Activated T-helper 17 cell treated with anti-CD3 and anti-CD28 coated beads, Interleukin-2, amount 50 U/mL, for 72 hours (primary cell): ENCODE results near the gene ARHGAP28. TPM values are rescaled to one million over a fixed set of nuclear protein-coding genes. Genes with fewer than 3 reads are reported as not detected.
A peak's percentile ranks its signal among the peaks of the same experiment; 100 is the strongest.

Experiments used
- ATAC-seq: fragments of 150-1000 bp; cut with Tn5 transposase; replicated peaks from 2 replicates; pipeline ENCODE4 v1.10.0; 2021; ENCODE audit warnings: mild to moderate bottlenecking, moderate library complexity
- H3K27ac Mint-ChIP-seq: one replicate; pipeline ENCODE4 v1.8.0; 2022; ENCODE audit warnings: mixed read lengths
- H3K27me3 Mint-ChIP-seq: one replicate; pipeline ENCODE4 v1.8.0; 2022; ENCODE audit warnings: mixed read lengths
- H3K36me3 Mint-ChIP-seq: one replicate; pipeline ENCODE4 v1.8.0; 2022; ENCODE audit warnings: low read depth, mild to moderate bottlenecking, mixed read lengths
- H3K4me1 Mint-ChIP-seq: one replicate; pipeline ENCODE4 v1.8.0; 2022; ENCODE audit warnings: mixed read lengths
- H3K4me3 Mint-ChIP-seq: one replicate; pipeline ENCODE4 v1.8.0; 2022; ENCODE audit warnings: mild to moderate bottlenecking, mixed read lengths
- H3K9me3 Mint-ChIP-seq: one replicate; pipeline ENCODE4 v1.8.0; 2022; ENCODE audit warnings: mixed read lengths
- total RNA-seq, 2 donors: library from RNA; stranded (reverse); gene quantifications; one replicate each; pipeline ENCODE4 v1.2.3, GENCODE V29; 2022

The ARHGAP28 gene
- total RNA-seq, 2 donors from 2014 or later, result not detected

DNA sequence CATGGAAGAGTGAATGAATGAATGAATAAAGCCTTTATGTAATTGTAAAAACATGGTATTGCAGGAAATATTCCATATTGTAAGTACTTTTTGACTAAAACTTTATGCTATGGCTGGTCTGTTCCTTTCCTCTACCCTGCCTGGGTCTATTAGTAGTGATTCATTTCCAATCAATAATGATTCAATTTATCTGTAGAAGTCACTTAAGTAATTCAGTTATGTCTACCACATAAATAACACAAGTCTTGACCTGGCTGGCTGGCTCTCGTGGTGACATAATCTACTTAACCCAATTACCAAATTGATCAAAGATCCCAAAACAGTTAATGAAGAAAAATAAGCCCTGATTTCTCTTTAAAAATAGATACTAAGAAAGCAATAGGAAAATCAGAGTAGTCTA lies 7.8 kb upstream of the ARHGAP28 start:
- Mint-ChIP-seq H3K36me3 (no peaks in the 10 kb centered on the region), H3K9me3 (peaks cover 14% of the 10 kb centered on the region), H3K27ac (no peak overlapping the region), H3K4me1 (no peaks in the 10 kb centered on the region), H3K27me3 (no peaks in the 10 kb centered on the region), H3K4me3 (no peak overlapping the region)
- ATAC-seq, result no peak

DNA sequence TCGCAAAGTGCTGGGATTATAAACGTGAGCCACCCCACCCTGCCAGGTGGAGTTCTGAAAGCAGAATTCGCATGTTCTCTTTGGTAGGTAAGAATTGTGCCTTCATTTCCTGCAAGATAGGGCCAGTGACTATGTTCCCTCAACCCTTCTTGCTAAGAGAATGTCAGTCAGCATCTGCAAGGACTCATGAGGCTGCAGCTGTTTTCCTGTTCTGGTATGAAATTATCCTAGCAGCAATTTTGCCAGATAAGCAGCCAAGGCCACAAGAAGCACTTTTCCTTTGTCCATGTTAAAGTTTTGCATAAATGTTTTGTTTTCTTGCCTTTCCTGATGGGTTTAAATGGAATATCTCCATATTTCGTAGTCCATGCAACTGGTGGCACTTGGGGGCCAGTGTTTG lies 6.8 kb upstream of the ARHGAP28 start:
- Mint-ChIP-seq H3K27ac (no peak overlapping the region), H3K9me3 (peaks cover 15% of the 10 kb centered on the region), H3K36me3 (no peaks in the 10 kb centered on the region), H3K4me1 (no peaks in the 10 kb centered on the region), H3K27me3 (no peaks in the 10 kb centered on the region), H3K4me3 (no peak overlapping the region)
- no peak for ATAC-seq

GRCh38 chr18:6724331-6724730 lies 5.2 kb upstream of the ARHGAP28 start:
- no peak overlapping the region for H3K4me3 Mint-ChIP-seq
- peaks cover 11% of the 10 kb centered on the region for H3K9me3 Mint-ChIP-seq
- no peaks in the 10 kb centered on the region for H3K4me1 Mint-ChIP-seq
- H3K36me3 Mint-ChIP-seq, result no peaks in the 10 kb centered on the region
- ATAC-seq, result no peak
- H3K27ac Mint-ChIP-seq, result no peak overlapping the region
- peaks cover 3% of the 10 kb centered on the region for H3K27me3 Mint-ChIP-seq

DNA sequence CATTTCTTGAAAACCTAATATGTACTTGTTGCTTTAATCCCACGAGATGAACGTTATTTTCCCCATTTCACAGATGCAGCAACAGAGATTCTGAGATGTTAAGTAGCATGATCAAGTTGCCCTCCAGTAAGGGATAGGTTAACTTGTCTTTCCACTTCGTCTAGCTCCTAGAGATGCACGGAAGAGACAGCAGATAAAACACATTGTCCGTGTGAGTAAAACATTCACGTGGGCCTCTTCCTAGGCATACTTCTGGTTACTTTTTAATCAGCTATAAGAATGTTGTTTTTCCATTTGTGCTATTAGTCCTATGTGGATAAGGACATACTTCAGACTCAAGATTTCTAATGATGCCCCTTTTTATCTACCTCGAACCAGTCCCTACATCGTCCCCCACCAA lies 1.2 kb upstream of the ARHGAP28 start:
- no peaks in the 10 kb centered on the region for H3K4me1 Mint-ChIP-seq
- H3K36me3 Mint-ChIP-seq, result no peaks in the 10 kb centered on the region
- H3K27ac Mint-ChIP-seq, result no peak overlapping the region
- ATAC-seq, result no peak
- no peak overlapping the region for H3K4me3 Mint-ChIP-seq
- H3K27me3 Mint-ChIP-seq, result peaks cover 3% of the 10 kb centered on the region
- peaks cover 7% of the 10 kb centered on the region for H3K9me3 Mint-ChIP-seq

DNA sequence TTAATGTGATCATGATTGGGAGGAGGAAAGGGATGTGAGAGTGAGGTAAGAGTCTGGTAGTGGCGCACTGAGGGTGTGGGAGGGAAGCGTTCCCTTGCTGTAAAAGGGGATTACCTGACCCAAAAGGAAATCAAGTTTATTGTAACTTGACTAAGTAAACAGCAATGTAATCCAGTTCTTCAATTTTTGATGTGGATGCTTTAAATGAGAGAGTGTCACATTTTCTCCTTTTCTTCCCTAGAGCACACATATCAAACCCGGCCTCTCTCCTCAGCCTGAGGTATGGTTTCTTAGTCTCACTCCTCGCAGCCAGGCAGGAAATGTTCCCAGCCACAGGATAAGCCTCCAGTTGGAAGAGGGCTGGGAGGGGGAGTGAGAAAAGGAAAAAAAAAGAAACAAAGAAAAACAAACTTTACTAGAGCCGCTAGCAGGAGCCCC lies 688 bp upstream of the ARHGAP28 start:
- H3K27ac Mint-ChIP-seq, result no peak overlapping the region
- H3K36me3 Mint-ChIP-seq, result no peaks in the 10 kb centered on the region

GRCh38 chr18:6730416-6731221 lies 1.1 kb downstream of the ARHGAP28 start:
- peaks cover 3% of the 10 kb centered on the region for H3K27me3 Mint-ChIP-seq
- peaks cover 7% of the 10 kb centered on the region for H3K9me3 Mint-ChIP-seq
- H3K4me3 Mint-ChIP-seq, result no peak overlapping the region
- no peaks in the 10 kb centered on the region for H3K36me3 Mint-ChIP-seq
- H3K27ac Mint-ChIP-seq, result no peak overlapping the region
- ATAC-seq, result no peak
- H3K4me1 Mint-ChIP-seq, result no peaks in the 10 kb centered on the region

More for the DNA sequence above, 688 bp upstream of the ARHGAP28 start:
- H3K4me1 Mint-ChIP-seq, result no peaks in the 10 kb centered on the region
- ATAC-seq, result no peak
- H3K27me3 Mint-ChIP-seq, result peaks cover 3% of the 10 kb centered on the region
- H3K9me3 Mint-ChIP-seq, result peaks cover 7% of the 10 kb centered on the region
- peak overlapping the region; percentile 44 for H3K4me3 Mint-ChIP-seq

DNA sequence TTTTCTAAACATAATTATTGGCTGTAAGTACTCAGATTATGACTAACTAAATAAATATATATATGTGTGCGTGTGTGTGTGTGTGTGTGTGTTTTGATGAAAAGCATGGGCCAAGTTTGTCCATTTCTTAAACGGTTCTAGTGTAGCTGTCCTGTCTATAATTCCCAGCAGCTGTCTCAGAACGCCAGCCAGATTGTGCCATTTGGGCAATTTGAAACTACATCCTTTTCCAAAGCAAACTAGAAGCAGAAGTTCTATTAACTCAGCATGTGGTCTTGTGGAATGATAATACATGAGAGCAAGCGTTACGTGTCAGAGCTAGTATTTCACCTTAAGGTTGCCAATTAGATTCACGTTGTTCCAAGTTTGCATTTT lies 1.7 kb downstream of the ARHGAP28 start:
- Mint-ChIP-seq H3K4me3 (no peak overlapping the region), H3K9me3 (peaks cover 6% of the 10 kb centered on the region), H3K36me3 (no peaks in the 10 kb centered on the region), H3K4me1 (no peaks in the 10 kb centered on the region), H3K27ac (no peak overlapping the region), H3K27me3 (peaks cover 3% of the 10 kb centered on the region)
- no peak for ATAC-seq

GRCh38 chr18:6732952-6733351 lies 3.4 kb downstream of the ARHGAP28 start:
- Mint-ChIP-seq H3K27me3 (peaks cover 3% of the 10 kb centered on the region), H3K4me1 (no peaks in the 10 kb centered on the region), H3K27ac (no peak overlapping the region), H3K4me3 (no peak overlapping the region), H3K9me3 (no peaks in the 10 kb centered on the region), H3K36me3 (no peaks in the 10 kb centered on the region)
- ATAC-seq, result no peak

DNA sequence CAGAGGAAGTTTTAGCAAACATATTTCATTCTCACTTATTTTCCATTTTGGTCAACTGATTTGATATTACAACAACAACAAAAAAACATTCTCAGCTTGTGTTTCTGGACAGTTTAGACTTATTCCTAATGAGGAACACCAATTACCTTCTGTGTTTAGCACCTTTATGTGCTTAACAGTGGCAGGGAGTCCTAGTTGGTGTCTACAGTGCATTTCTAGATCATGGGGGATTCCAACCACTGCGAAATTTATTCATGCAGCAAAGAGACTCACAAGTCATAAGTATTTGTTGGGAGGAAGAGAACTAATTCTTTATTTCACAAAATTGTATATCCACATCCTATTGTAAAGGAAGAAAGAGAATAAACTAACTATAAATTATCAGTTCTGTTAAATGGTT lies 4.2 kb downstream of the ARHGAP28 start:
- Mint-ChIP-seq H3K4me1 (no peaks in the 10 kb centered on the region), H3K36me3 (no peaks in the 10 kb centered on the region), H3K9me3 (no peaks in the 10 kb centered on the region), H3K27me3 (peaks cover 3% of the 10 kb centered on the region), H3K4me3 (no peak overlapping the region), H3K27ac (no peak overlapping the region)
- ATAC-seq, result no peak

- H3K27ac Mint-ChIP-seq, result no peak overlapping the region
- H3K27me3 Mint-ChIP-seq, result no peaks in the 10 kb centered on the region
- H3K4me3 Mint-ChIP-seq, result no peak overlapping the region
- no peaks in the 10 kb centered on the region for H3K9me3 Mint-ChIP-seq
- no peak for ATAC-seq
- H3K36me3 Mint-ChIP-seq, result no peaks in the 10 kb centered on the region
- H3K4me1 Mint-ChIP-seq, result no peaks in the 10 kb centered on the region
These were observed 5.4 kb downstream of the ARHGAP28 start for GRCh38 chr18:6734726-6735430.

GRCh38 chr18:6737833-6738232 lies 8.3 kb downstream of the ARHGAP28 start:
- ATAC-seq, result no peak
- H3K4me3 Mint-ChIP-seq, result no peak overlapping the region
- no peaks in the 10 kb centered on the region for H3K9me3 Mint-ChIP-seq
- no peaks in the 10 kb centered on the region for H3K36me3 Mint-ChIP-seq
- H3K27ac Mint-ChIP-seq, result no peak overlapping the region
- H3K4me1 Mint-ChIP-seq, result no peaks in the 10 kb centered on the region
- no peaks in the 10 kb centered on the region for H3K27me3 Mint-ChIP-seq

DNA sequence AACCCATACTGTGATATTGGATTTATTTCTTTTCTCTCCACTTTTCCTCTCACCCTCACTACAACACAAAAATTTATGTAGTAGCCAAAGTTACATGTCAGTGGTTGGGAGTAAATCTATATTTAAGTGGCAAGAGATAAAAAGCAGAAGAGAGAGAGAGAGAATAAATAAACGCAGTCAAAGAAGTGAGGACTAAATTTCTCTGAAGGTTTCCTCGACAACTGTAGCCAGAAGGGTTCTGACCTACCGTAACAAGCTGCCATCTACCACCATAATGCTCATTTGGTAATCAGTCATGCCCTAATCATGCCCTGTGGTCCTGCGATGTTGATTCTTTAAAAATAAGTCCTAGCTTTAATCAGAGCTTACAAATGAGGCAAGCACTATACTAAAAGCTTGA lies 9.1 kb downstream of the ARHGAP28 start:
- Mint-ChIP-seq H3K27ac (no peak overlapping the region), H3K27me3 (no peaks in the 10 kb centered on the region), H3K4me3 (no peak overlapping the region), H3K9me3 (no peaks in the 10 kb centered on the region), H3K4me1 (no peaks in the 10 kb centered on the region), H3K36me3 (no peaks in the 10 kb centered on the region)
- ATAC-seq, result no peak

DNA sequence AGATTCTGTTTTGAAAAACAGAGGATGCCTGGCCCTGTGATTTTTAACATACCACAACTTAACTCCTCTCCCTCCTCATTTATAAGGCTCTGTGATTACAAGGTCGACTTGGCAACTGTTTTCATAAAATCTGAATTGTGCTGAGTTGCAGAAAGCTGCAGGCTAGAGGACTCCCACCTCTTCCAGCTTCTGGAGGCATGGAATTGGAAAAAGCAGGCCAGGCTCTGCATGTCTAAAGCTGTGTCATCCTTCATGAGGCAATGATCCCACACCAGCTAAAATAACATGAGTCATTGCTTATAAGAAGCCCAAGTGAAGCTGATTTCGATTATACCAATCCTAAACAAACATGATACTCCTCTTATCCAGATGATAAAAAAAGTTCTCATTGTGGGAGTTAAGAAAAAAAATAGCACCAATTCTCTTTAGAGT lies 11.7 kb downstream of the ARHGAP28 start:
- Mint-ChIP-seq H3K4me1 (no peaks in the 10 kb centered on the region), H3K9me3 (peaks cover 4% of the 10 kb centered on the region), H3K36me3 (no peaks in the 10 kb centered on the region), H3K4me3 (no peak overlapping the region), H3K27ac (no peak overlapping the region), H3K27me3 (no peaks in the 10 kb centered on the region)
- ATAC-seq, result no peak

- no peaks in the 10 kb centered on the region for H3K36me3 Mint-ChIP-seq
- H3K4me3 Mint-ChIP-seq, result no peak overlapping the region
- peaks cover 4% of the 10 kb centered on the region for H3K9me3 Mint-ChIP-seq
- H3K27me3 Mint-ChIP-seq, result no peaks in the 10 kb centered on the region
- ATAC-seq, result no peak
- no peak overlapping the region for H3K27ac Mint-ChIP-seq
- H3K4me1 Mint-ChIP-seq, result no peaks in the 10 kb centered on the region
These were observed 12.3 kb downstream of the ARHGAP28 start for GRCh38 chr18:6741786-6742185.

GRCh38 chr18:6743999-6744398 lies 14.5 kb downstream of the ARHGAP28 start:
- no peaks in the 10 kb centered on the region for H3K4me1 Mint-ChIP-seq
- no peak overlapping the region for H3K27ac Mint-ChIP-seq
- H3K36me3 Mint-ChIP-seq, result no peaks in the 10 kb centered on the region
- no peak overlapping the region for H3K4me3 Mint-ChIP-seq
- peaks cover 8% of the 10 kb centered on the region for H3K9me3 Mint-ChIP-seq
- H3K27me3 Mint-ChIP-seq, result no peaks in the 10 kb centered on the region
- ATAC-seq, result no peak
